Natural killer cell (primary cell): Measurements from ENCODE around the gene QRFP. TPM values are rescaled to one million over a fixed set of nuclear protein-coding genes. Genes with fewer than 3 reads are reported as not detected.

Source experiments
- ATAC-seq, 3 donors: fragments of 150-1000 bp in 2 of 3; fragments of 200-7000 bp in 1 of 3; cut with Tn5 transposase; 1 replicate in 1 of 3; 2 replicates in 2 of 3; pipeline ENCODE4 v1.10.0; 2021; ENCODE audit warnings: mild to moderate bottlenecking in 2 of 3, moderate library complexity in 2 of 3
- DNase-seq, 2 donors: peaks; one replicate each; pipeline versions ENCODE4 v3.0.0 to v3.0.0-alpha.2; 2013 to 2021; ENCODE audit warnings: mixed read lengths in 1 of 2
- H3K27ac ChIP-seq: one replicate; pipeline ENCODE4 v1.5.1; 2013; ENCODE audit warnings: mild to moderate bottlenecking, low read length
- H3K27me3 ChIP-seq: one replicate; pipeline ENCODE4 v1.6.1; 2013; ENCODE audit warnings: low read length; ENCODE audit not compliant: control insufficient read depth, insufficient read depth
- H3K36me3 ChIP-seq: one replicate; pipeline ENCODE4 v1.6.1; 2013; ENCODE audit warnings: low read length; ENCODE audit not compliant: control insufficient read depth, insufficient read depth
- H3K4me1 ChIP-seq: one replicate; pipeline ENCODE4 v1.6.1; 2013; ENCODE audit warnings: low read length; ENCODE audit not compliant: control insufficient read depth, insufficient read depth
- H3K4me3 ChIP-seq: one replicate; pipeline ENCODE4 v1.5.1; 2013; ENCODE audit warnings: low read length
- H3K9me3 ChIP-seq: one replicate; pipeline ENCODE4 v1.6.1; 2013; ENCODE audit warnings: low read length; ENCODE audit not compliant: control insufficient read depth, insufficient read depth
- H3K27ac Mint-ChIP-seq, 2 donors: one replicate each; pipeline ENCODE4 v1.8.0; 2022; ENCODE audit warnings: mild to moderate bottlenecking in 2 of 2, mixed read lengths in 2 of 2, moderate library complexity in 1 of 2
- H3K27me3 Mint-ChIP-seq, 2 donors: one replicate each; pipeline ENCODE4 v1.8.0; 2022; ENCODE audit warnings: low read depth in 2 of 2, mixed read lengths in 2 of 2
- H3K36me3 Mint-ChIP-seq: one replicate; pipeline ENCODE4 v1.8.0; 2022; ENCODE audit warnings: mixed read lengths
- H3K4me1 Mint-ChIP-seq, 2 donors: one replicate each; pipeline ENCODE4 v1.8.0; 2022; ENCODE audit warnings: mixed read lengths in 2 of 2
- H3K4me3 Mint-ChIP-seq: one replicate; pipeline ENCODE4 v1.8.0; 2022; ENCODE audit warnings: mild to moderate bottlenecking, moderate library complexity, mixed read lengths
- H3K9me3 Mint-ChIP-seq, 2 donors: one replicate each; pipeline ENCODE4 v1.8.0; 2022; ENCODE audit warnings: mixed read lengths in 2 of 2
- CTCF ChIP-seq: fragments of 200-600 bp; IDR thresholded peaks from one replicate; pipeline ENCODE4 v1.8.0; 2022; ENCODE audit warnings: antibody characterized with exemption
- WGBS: methylation state at CpG from one replicate; pipeline ENCODE4 v1.1.7; 2013; ENCODE audit warnings: missing lambda C conversion rate; ENCODE audit not compliant: insufficient coverage; 5-methylcytosine and 5-hydroxymethylcytosine counted together
- intact Hi-C: fragments of 100-400 bp; cut with micrococcal nuclease; formaldehyde crosslinking; loops from one replicate; pipeline ENCODE4 v1.14.2; 2022
- total RNA-seq, 4 donors: library from RNA; stranded (reverse); fragments of 120-200 nt in 1 of 4; gene quantifications; one replicate each; pipeline versions ENCODE4 v1.2.3 to v1.2.4, GENCODE V29; 2013 to 2022

The QRFP gene
- total RNA-seq, 3 donors from 2014 or later (not counting 1 experiment from before 2014, with no cell fraction given) = not detected

GRCh38 chr9:130917168-130917960, 20.8 kb upstream of the QRFP start:
- no peak for TF ChIP-seq CTCF
- Histone ChIP-seq H3K9me3 (no peaks in the 10 kb centered on the region), H3K4me1 (no peaks in the 10 kb centered on the region), H3K36me3 (no peaks in the 10 kb centered on the region), H3K27me3 (no peaks in the 10 kb centered on the region), H3K27ac (no peak overlapping the region), H3K4me3 (no peak overlapping the region)
- no peak for DNase-seq
- no peak for ATAC-seq
- no peaks in the 10 kb centered on the region for H3K9me3 Mint-ChIP-seq
- intact Hi-C loops = no loop called here
- H3K27me3 Mint-ChIP-seq = no peaks in the 10 kb centered on the region
- 77% methylated on average over 34 of the region's 34 CpGs for WGBS
- no peaks in the 10 kb centered on the region for H3K4me1 Mint-ChIP-seq
- no peak overlapping the region for H3K4me3 Mint-ChIP-seq
- H3K27ac Mint-ChIP-seq = no peak overlapping the region
- H3K36me3 Mint-ChIP-seq = no peaks in the 10 kb centered on the region

DNA sequence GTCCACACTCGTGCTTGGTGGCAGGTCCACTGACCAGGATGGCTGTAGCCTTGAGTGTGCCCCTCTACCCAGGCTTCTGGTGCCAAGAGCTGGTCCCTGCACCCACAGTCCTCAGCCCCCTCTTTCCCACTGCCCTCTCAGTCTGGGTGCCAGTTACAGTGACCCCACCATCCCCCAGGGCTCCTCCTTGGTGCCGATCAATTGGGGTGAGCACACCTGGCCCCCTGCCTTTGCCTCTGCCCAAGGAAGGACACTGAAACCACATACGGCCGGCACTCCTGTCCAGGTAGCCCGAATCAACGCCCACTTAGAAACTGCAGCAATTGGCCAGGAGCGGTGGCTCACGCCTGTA, 18.5 kb upstream of the QRFP start:
- H3K4me1 Mint-ChIP-seq = no peaks in the 10 kb centered on the region
- DNase-seq = no peak
- no peaks in the 10 kb centered on the region for H3K27me3 ChIP-seq
- H3K36me3 ChIP-seq = no peaks in the 10 kb centered on the region
- H3K9me3 ChIP-seq = no peaks in the 10 kb centered on the region
- intact Hi-C loops = no loop called here
- no peak for TF ChIP-seq CTCF
- ATAC-seq = no peak
- H3K36me3 Mint-ChIP-seq = no peaks in the 10 kb centered on the region
- H3K4me3 Mint-ChIP-seq = no peak overlapping the region
- H3K9me3 Mint-ChIP-seq = no peaks in the 10 kb centered on the region
- H3K4me1 ChIP-seq = no peaks in the 10 kb centered on the region
- H3K27ac Mint-ChIP-seq = no peak overlapping the region
- 87% methylated on average over 8 of the region's 8 CpGs for WGBS
- no peak overlapping the region for H3K4me3 ChIP-seq
- H3K27me3 Mint-ChIP-seq = no peaks in the 10 kb centered on the region
- H3K27ac ChIP-seq = no peak overlapping the region

DNA sequence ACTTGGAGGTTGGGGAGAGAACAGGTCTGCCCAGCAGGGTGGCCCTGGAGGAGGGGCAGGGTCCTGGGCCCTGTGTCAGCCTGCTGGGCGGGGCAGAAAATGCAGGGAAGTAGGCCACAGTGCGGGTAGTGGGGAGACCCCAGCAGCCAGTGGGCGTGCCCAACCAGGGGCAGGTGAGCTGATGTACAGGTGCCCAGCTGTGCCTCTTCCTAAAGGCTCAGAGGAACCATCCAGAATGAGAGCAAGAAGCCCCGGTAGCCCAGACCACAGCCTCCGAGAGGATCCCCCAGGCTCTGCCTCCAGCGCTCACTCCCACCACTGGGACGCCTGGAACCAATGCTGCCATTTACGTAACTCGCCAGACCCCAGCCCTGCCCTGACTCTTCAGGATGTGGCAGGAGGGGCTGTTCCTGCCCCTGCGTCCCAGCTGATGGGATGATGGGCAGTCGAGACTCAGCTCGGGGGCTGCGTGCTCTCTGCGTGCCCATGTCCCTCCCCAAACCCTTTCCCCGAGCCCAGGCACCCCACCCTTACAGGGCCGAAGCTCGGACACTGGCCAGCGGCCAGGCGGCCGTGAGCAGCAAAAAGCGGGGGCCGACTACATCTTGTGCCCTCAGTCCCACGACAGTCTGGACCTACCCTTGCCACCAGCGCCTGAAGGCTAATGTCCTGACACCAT, 17.9 kb upstream of the QRFP start:
- Histone ChIP-seq H3K4me1 (no peaks in the 10 kb centered on the region), H3K4me3 (no peak overlapping the region), H3K27ac (no peak overlapping the region), H3K9me3 (no peaks in the 10 kb centered on the region), H3K36me3 (no peaks in the 10 kb centered on the region), H3K27me3 (no peaks in the 10 kb centered on the region)
- Mint-ChIP-seq H3K27me3 (no peaks in the 10 kb centered on the region), H3K9me3 (no peaks in the 10 kb centered on the region), H3K4me1 (no peaks in the 10 kb centered on the region), H3K4me3 (no peak overlapping the region), H3K27ac (no peak overlapping the region), H3K36me3 (no peaks in the 10 kb centered on the region)
- intact Hi-C loops = no loop called here
- ATAC-seq (peak in 1 of 3 donors; percentile 24), DNase-seq (no peak)
- TF ChIP-seq CTCF = no peak
- 70% methylated on average over 24 of the region's 24 CpGs for WGBS
